Karpas-422 (cell line): ENCODE data around the gene CELF2. TPM values are rescaled to one million over a fixed set of nuclear protein-coding genes. Genes with fewer than 3 reads are reported as not detected.

Experiments
- DNase-seq: peaks from one replicate; pipeline ENCODE4 v3.0.0-alpha.2; 2015
- H2AFZ ChIP-seq: fragments of 200-600 bp; sonication (generic); 2 replicates; pipeline ENCODE4 v1.6.1; 2014; ENCODE audit warnings: antibody characterized with exemption, low read length, mixed read lengths
- H3K27ac ChIP-seq: fragments of 200-600 bp; sonication (generic); 2 replicates; pipeline ENCODE4 v1.5.1; 2014; ENCODE audit warnings: mild to moderate bottlenecking, low read length, moderate library complexity
- H3K27me3 ChIP-seq: fragments of 200-600 bp; sonication (generic); 2 replicates; pipeline ENCODE4 v1.6.1; 2014; ENCODE audit warnings: low read length, mixed read lengths
- H3K36me3 ChIP-seq: fragments of 200-600 bp; sonication (generic); 2 replicates; pipeline ENCODE4 v1.6.1; 2014; ENCODE audit warnings: low read length, mixed read lengths; ENCODE audit not compliant: insufficient read depth
- H3K4me1 ChIP-seq: fragments of 200-600 bp; sonication (generic); 2 replicates; pipeline ENCODE4 v1.6.1; 2014; ENCODE audit warnings: mild to moderate bottlenecking, low read length, mixed read lengths
- H3K4me2 ChIP-seq: fragments of 200-600 bp; sonication (generic); 2 replicates; pipeline ENCODE4 v1.6.1; 2014; ENCODE audit warnings: low read length, low read depth, mild to moderate bottlenecking; ENCODE audit not compliant: poor library complexity, severe bottlenecking
- H3K4me3 ChIP-seq: fragments of 200-600 bp; sonication (generic); 2 replicates; pipeline ENCODE4 v1.5.1; 2014; ENCODE audit warnings: mild to moderate bottlenecking, antibody characterized with exemption, low read length, mixed read lengths
- H3K79me2 ChIP-seq: fragments of 200-600 bp; sonication (generic); 2 replicates; pipeline ENCODE4 v1.6.1; 2014; ENCODE audit warnings: mild to moderate bottlenecking, low read length, mixed read lengths
- H3K9ac ChIP-seq: fragments of 200-600 bp; sonication (generic); 2 replicates; pipeline ENCODE4 v1.6.0; 2014; ENCODE audit warnings: low read length
- H3K9me2 ChIP-seq: fragments of 200-600 bp; sonication (generic), shearing (Covaris generic); replicated peaks from 2 replicates; pipeline ENCODE4 v1.6.0; 2014; ENCODE audit warnings: mild to moderate bottlenecking, low read length, moderate library complexity; ENCODE audit not compliant: insufficient read depth
- H3K9me3 ChIP-seq: fragments of 300-700, 200-600 bp; sonication (generic); 2 replicates; pipeline ENCODE4 v1.6.1; 2014; ENCODE audit warnings: low read length, mixed read lengths
- H4K20me1 ChIP-seq: fragments of 200-600 bp; sonication (generic); 2 replicates; pipeline ENCODE4 v1.6.1; 2014; ENCODE audit warnings: mild to moderate bottlenecking, antibody characterized with exemption, low read length, low read depth; ENCODE audit not compliant: insufficient read depth
- total RNA-seq: library from RNA; depleted of rRNA; stranded (reverse); fragments of >200 nt; shearing (Covaris generic); gene quantifications from 2 replicates; pipeline ENCODE4 v1.2.3, GENCODE V29; 2014; ENCODE audit warnings: low replicate concordance

The CELF2 gene
- total RNA-seq, 1 experiment from 2014 or later = 2.3 TPM

DNA sequence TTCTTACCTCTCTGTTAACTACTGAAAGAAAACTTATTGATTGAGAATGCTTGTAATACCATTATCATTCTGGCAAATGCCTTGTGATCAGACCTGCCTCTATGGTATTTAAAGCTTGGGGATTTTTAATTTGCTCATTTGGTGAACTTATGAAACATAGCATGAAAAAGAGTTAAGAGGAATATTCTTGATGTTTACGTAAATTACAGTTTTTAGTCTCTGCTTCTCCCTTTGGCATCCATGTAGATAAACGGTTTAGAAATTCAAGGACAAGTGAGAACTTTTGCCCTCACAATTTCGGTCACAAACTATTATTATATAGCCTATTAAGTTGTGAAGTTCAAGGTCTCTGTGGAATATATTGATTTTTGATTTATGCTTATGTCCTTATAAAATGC is 11.2 kb upstream of the CELF2 start:
- DNase-seq = no peak
- Histone ChIP-seq H3K27ac (no peak overlapping the region), H3K27me3 (no peaks in the 10 kb centered on the region), H4K20me1 (no peaks in the 10 kb centered on the region), H3K9me3 (no peaks in the 10 kb centered on the region), H3K4me3 (no peak overlapping the region), H3K9me2 (no peaks in the 10 kb centered on the region), H3K36me3 (no peaks in the 10 kb centered on the region), H3K4me1 (no peaks in the 10 kb centered on the region), H3K79me2 (no peaks in the 10 kb centered on the region), H2AFZ (no peak overlapping the region), H3K9ac (no peak overlapping the region), H3K4me2 (no peak overlapping the region)

DNA sequence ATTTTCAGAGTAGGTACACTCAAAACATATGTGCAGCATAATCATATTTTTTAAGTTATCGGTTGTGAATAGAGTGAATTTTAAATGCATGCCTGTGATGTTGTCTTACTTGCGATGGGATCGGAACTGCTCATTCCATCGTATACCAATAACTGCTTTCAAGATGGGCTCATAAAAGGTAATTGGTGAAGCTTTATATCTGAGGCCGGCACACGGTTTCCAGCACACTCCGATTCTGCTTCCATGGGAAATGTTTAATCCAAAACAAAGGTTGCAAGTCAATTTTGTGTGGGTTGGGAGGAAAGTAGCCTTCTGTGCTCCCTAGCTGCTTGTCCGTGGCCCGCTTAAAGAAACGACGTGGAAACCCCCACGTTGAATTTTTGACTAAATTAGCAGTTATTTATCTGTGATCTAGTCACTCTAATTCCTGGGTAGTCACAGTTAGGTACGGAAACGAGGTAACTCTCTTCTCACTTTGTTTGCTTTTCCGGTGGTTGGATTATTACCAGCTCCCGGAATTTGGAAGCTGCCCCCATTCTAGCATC is 10.1 kb upstream of the CELF2 start:
- Histone ChIP-seq H3K36me3 (no peaks in the 10 kb centered on the region), H3K9me2 (no peaks in the 10 kb centered on the region), H3K4me3 (no peak overlapping the region), H3K79me2 (no peaks in the 10 kb centered on the region), H3K4me2 (no peak overlapping the region), H3K4me1 (no peaks in the 10 kb centered on the region), H4K20me1 (no peaks in the 10 kb centered on the region), H2AFZ (no peak overlapping the region), H3K9me3 (no peaks in the 10 kb centered on the region), H3K9ac (no peak overlapping the region), H3K27me3 (no peaks in the 10 kb centered on the region), H3K27ac (no peak overlapping the region)
- DNase-seq = no peak

DNA sequence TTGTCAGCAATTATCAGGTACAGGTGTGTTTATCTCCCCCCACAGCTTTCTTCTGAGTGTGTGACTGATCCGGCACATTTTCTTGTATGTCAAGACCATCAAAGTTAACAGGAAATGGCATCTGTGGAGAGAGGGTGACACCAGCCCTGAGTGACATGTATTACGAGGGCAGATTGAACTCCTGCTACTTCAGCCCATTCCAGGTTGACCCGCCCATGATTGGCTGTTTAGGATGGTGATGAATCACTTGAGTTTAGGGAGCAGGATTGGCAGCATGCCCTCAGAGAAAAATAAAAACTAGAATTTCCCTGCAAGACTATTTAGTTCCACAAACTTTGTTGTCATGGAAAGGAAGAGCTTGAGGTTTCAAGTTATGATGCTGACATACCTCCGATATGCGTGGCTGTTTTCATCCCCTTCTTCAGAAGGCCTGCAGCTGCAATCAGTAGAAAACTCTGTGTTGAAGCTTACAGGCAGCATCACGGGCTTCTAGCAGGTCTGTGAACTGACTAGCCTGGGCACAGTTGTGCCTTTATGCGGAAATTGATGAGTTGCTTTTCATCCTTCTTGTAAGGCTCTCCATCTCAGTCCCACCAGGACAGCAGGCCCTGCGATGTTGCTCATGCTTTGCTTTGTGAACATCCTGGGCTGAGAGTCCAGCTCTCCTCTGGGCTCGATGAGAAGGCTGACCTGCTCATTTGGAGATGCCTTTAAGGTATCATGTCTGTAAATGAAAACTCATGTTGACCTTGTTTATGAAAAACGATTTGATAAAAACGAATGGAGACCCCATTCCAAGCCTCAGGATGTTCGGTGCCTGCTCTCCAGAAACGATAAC is 8.0 kb upstream of the CELF2 start:
- no peak overlapping the region for H2AFZ ChIP-seq
- no peak overlapping the region for H3K4me2 ChIP-seq
- H4K20me1 ChIP-seq = no peaks in the 10 kb centered on the region
- no peaks in the 10 kb centered on the region for H3K4me1 ChIP-seq
- DNase-seq = no peak
- no peaks in the 10 kb centered on the region for H3K36me3 ChIP-seq
- no peaks in the 10 kb centered on the region for H3K9me3 ChIP-seq
- no peak overlapping the region for H3K4me3 ChIP-seq
- no peaks in the 10 kb centered on the region for H3K9me2 ChIP-seq
- no peak overlapping the region for H3K27ac ChIP-seq
- no peak overlapping the region for H3K9ac ChIP-seq
- H3K27me3 ChIP-seq = no peaks in the 10 kb centered on the region
- H3K79me2 ChIP-seq = no peaks in the 10 kb centered on the region

DNA sequence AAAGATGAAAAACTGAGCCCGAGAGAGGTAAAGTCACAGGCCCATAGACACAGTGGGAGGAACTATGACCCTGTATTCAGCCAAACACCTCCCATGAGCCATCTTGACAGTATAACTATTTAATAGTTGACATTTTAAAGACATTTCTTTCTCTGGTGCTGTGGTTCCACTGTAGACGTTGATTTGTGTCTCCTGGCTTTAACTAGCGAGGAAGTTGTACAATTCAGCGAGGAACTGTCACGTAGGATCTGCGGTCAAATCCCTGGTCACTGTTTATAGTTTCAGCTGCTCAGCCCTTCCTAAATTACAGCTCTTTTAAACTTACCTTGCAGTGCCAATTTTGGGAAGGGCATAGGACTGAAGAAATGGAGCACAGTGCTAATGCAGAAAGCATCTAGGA is 7.1 kb upstream of the CELF2 start:
- H3K27me3 ChIP-seq = no peaks in the 10 kb centered on the region

DNA sequence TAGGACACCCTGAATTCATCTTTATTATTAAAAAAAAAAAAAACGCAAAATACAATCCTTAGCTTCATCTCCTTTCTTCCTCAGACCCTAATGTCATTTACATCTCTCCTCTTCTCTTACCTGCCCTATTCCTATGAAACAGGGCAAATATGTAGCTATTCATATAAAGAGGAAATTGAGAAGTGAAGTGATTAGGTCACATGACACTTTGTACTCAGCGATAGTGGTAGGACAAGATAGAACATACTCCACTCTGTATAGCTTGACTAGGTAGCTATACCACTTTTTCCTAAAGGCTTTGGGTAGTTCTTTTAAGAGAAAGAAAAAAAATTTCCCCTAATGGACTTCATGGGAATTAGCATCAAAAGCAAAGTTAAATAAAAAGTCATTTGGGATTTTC is 6.2 kb upstream of the CELF2 start:
- Histone ChIP-seq H3K27ac (no peak overlapping the region), H3K36me3 (no peaks in the 10 kb centered on the region), H3K79me2 (no peaks in the 10 kb centered on the region), H3K4me1 (peaks cover 3% of the 10 kb centered on the region; the same call in 1 of the 2 replicates), H3K9me2 (no peaks in the 10 kb centered on the region), H2AFZ (no peak overlapping the region), H3K27me3 (no peaks in the 10 kb centered on the region), H3K4me3 (no peak overlapping the region), H4K20me1 (no peaks in the 10 kb centered on the region), H3K9ac (no peak overlapping the region), H3K9me3 (no peaks in the 10 kb centered on the region), H3K4me2 (no peak overlapping the region)
- DNase-seq = no peak

More for the DNA sequence above, 7.1 kb upstream of the CELF2 start:
- Histone ChIP-seq H2AFZ (no peak overlapping the region), H3K4me1 (peaks cover under 1% of the 10 kb centered on the region; the same call in 1 of the 2 replicates), H3K9me2 (no peaks in the 10 kb centered on the region), H3K27ac (no peak overlapping the region), H3K9me3 (no peaks in the 10 kb centered on the region), H3K79me2 (no peaks in the 10 kb centered on the region), H3K36me3 (no peaks in the 10 kb centered on the region), H3K9ac (no peak overlapping the region), H4K20me1 (no peaks in the 10 kb centered on the region), H3K4me3 (no peak overlapping the region), H3K4me2 (no peak overlapping the region)
- no peak for DNase-seq

DNA sequence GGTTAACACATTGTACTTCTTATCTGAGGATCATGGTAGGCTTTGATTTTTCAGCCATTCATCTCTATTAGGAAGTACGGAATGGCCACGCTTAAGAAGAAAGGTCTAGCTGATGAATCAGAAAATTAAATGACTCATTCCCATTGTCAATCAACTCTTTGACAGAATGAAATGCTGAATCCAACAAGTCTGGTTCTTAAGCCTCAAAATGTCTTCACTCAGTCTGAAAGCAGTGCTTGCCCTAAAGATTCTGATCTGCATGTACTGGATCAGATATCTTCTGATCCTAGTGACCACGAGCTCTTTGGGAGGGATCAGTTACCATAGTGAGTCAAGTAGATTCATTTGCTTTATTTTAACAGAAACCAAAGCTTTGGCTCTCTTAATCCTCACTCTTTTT is 5.7 kb upstream of the CELF2 start:
- Histone ChIP-seq H3K36me3 (no peaks in the 10 kb centered on the region), H3K9ac (no peak overlapping the region), H3K79me2 (no peaks in the 10 kb centered on the region), H2AFZ (no peak overlapping the region), H3K27ac (no peak overlapping the region), H3K9me3 (no peaks in the 10 kb centered on the region), H4K20me1 (no peaks in the 10 kb centered on the region), H3K9me2 (no peaks in the 10 kb centered on the region), H3K4me3 (no peak overlapping the region), H3K4me2 (no peak overlapping the region), H3K27me3 (no peaks in the 10 kb centered on the region), H3K4me1 (peaks cover 3% of the 10 kb centered on the region; the same call in 1 of the 2 replicates)
- DNase-seq = no peak

DNA sequence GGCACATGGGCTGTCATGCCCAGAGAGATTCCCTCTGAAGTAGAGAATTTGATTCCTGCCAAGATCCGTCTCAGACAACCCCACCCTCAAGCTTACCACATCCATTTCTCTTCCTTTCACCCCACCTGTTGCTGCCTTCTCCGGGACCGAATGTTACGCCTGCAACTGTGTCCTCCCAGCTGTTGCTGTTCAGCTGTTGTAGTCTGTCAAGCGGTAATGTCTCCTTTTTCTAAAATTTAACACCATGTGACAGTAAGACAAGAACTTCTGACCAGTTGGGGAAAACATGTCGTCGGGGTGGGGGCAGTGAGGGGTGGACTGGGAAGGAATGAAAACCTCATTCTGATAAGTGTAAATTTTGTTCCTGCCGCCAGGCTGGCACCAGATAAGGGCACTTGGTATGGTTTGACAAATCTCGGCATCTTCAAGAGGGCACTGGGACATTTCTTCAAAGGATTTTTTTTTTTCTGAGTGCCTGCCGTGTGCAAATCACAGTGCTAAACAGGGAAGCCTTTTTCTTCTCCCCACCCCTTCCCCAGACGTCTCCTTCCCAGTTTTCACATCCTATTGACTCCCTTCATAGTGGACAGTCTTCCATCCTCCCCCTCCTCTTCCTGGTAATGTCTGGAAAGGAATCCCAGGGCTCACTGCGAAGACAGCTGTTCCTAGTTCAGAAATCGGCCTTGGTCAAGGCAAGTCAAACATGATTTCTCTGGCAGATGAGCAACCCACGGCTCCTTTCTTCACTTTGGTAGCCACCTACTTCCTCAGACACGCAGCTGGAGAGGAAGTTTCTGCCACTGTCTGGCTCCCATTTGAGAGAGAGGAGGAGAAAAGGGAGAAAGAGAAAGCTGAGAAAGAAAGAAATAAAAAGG is 5.0 kb upstream of the CELF2 start:
- Histone ChIP-seq H2AFZ (no peak overlapping the region), H3K27me3 (no peaks in the 10 kb centered on the region)

DNA sequence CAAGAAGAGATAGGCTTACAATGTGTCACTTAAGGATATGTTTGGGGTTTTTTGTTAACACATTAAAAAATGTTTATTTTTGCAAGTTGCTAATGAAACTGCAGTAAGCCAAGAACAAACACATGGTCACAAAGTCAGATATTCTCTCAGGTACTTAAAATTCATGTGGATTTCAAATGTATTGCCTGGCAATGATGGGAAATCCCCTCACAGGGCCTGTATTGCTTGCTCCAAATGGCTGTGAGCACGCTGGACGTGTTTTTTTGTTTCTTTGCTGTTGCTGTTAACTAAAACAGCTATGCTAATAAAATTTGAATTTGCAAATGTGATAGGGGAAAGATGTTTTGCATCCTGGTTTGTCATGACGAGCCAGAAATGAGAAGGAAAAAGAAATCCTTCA is 3.8 kb upstream of the CELF2 start:
- DNase-seq = no peak
- Histone ChIP-seq H3K4me1 (peaks cover 3% of the 10 kb centered on the region; the same call in 1 of the 2 replicates), H3K9me2 (no peaks in the 10 kb centered on the region), H2AFZ (no peak overlapping the region), H3K36me3 (no peaks in the 10 kb centered on the region), H4K20me1 (no peaks in the 10 kb centered on the region), H3K27ac (no peak overlapping the region), H3K9me3 (no peaks in the 10 kb centered on the region), H3K9ac (no peak overlapping the region), H3K27me3 (no peaks in the 10 kb centered on the region), H3K4me3 (no peak overlapping the region), H3K79me2 (no peaks in the 10 kb centered on the region), H3K4me2 (no peak overlapping the region)

More for the DNA sequence above, 5.0 kb upstream of the CELF2 start:
- Histone ChIP-seq H3K9ac (no peak overlapping the region), H3K4me3 (no peak overlapping the region), H4K20me1 (no peaks in the 10 kb centered on the region), H3K27ac (no peak overlapping the region), H3K4me1 (peaks cover 3% of the 10 kb centered on the region; the same call in 1 of the 2 replicates), H3K9me3 (no peaks in the 10 kb centered on the region), H3K4me2 (no peak overlapping the region), H3K36me3 (no peaks in the 10 kb centered on the region), H3K9me2 (no peaks in the 10 kb centered on the region), H3K79me2 (no peaks in the 10 kb centered on the region)
- DNase-seq = no peak
